Inflammatory macrophage treated with lipopolysaccharide for 1 hour (primary cell): ENCODE measurements around the gene BRIP1.
A peak's percentile ranks its signal among the peaks of the same experiment; 100 is the strongest.
"Not testable (repeated sequence)": the region's sequence is repeated elsewhere in the genome, so short reads cannot be mapped to it uniquely, and the experiment has no call there.

ENCODE experiments used
- DNase-seq, 2 donors: peaks; one replicate each; pipeline ENCODE4 v3.0.0-alpha.2; 2020 to 2022

Gene BRIP1

GRCh38 chr17:61722398-61722797 is 140.9 kb downstream of the BRIP1 start:
- no peak for DNase-seq

- no peak for DNase-seq
These were observed 143.1 kb downstream of the BRIP1 start for GRCh38 chr17:61720016-61720795.

- DNase-seq: not testable (repeated sequence)
These were observed 144.1 kb downstream of the BRIP1 start for GRCh38 chr17:61719220-61719619.

- DNase-seq: no peak
These were observed 145.3 kb downstream of the BRIP1 start for GRCh38 chr17:61718022-61718421.

- DNase-seq: no peak
These were observed 146.0 kb downstream of the BRIP1 start for GRCh38 chr17:61717352-61717751.

GRCh38 chr17:61716225-61716829 is 147.0 kb downstream of the BRIP1 start:
- DNase-seq: no peak

GRCh38 chr17:61715348-61715747 is 148.0 kb downstream of the BRIP1 start:
- no peak for DNase-seq

GRCh38 chr17:61714300-61714699 is 149.0 kb downstream of the BRIP1 start:
- DNase-seq: no peak

GRCh38 chr17:61713035-61713434 is 150.3 kb downstream of the BRIP1 start:
- no peak for DNase-seq

GRCh38 chr17:61710546-61710945 is 152.8 kb downstream of the BRIP1 start:
- no peak for DNase-seq

GRCh38 chr17:61709567-61709966 is 153.8 kb downstream of the BRIP1 start:
- no peak for DNase-seq

- no peak for DNase-seq
These were observed 158.3 kb downstream of the BRIP1 start for GRCh38 chr17:61704935-61705449.

GRCh38 chr17:61702450-61702849 is 160.9 kb downstream of the BRIP1 start:
- DNase-seq: no peak

- no peak for DNase-seq
These were observed 161.3 kb downstream of the BRIP1 start for GRCh38 chr17:61701978-61702377.

- DNase-seq: no peak
These were observed 162.0 kb downstream of the BRIP1 start for GRCh38 chr17:61701334-61701733.

GRCh38 chr17:61700252-61700651 is 163.1 kb downstream of the BRIP1 start:
- no peak for DNase-seq

GRCh38 chr17:61699694-61700093 is 163.6 kb downstream of the BRIP1 start:
- no peak for DNase-seq

GRCh38 chr17:61699032-61699431 is 164.3 kb downstream of the BRIP1 start:
- no peak for DNase-seq

GRCh38 chr17:61698244-61698643 is 165.1 kb downstream of the BRIP1 start:
- no peak for DNase-seq

- DNase-seq: no peak
These were observed 167.5 kb downstream of the BRIP1 start for GRCh38 chr17:61695779-61696337.

- DNase-seq: no peak
These were observed 169.2 kb downstream of the BRIP1 start for GRCh38 chr17:61694095-61694494.

- DNase-seq: peak in 1 of 2 donors; percentile 24
These were observed 173.6 kb downstream of the BRIP1 start for GRCh38 chr17:61689610-61690180.

- DNase-seq: no peak
These were observed 175.6 kb downstream of the BRIP1 start for GRCh38 chr17:61687769-61688168.

GRCh38 chr17:61686113-61686512 is 177.2 kb downstream of the BRIP1 start:
- no peak for DNase-seq
